DND-41 (cell line): ENCODE measurements around the gene SLC36A2.

Experiments
- ATAC-seq: fragments of 200-7000 bp; cut with Tn5 transposase; 3 replicates; pipeline ENCODE4 v1.9.1; 2021; ENCODE audit warnings: low read depth; ENCODE audit not compliant: insufficient read depth
- DNase-seq: peaks from one replicate; pipeline ENCODE4 v3.0.0-alpha.2; 2020
- H2AFZ ChIP-seq: 2 replicates; pipeline ENCODE4 v1.6.0; 2012; ENCODE audit warnings: low read depth, low read length
- H3K27ac ChIP-seq: 2 replicates; pipeline ENCODE4 v1.5.1; 2012; ENCODE audit warnings: low read length, inconsistent platforms
- H3K27me3 ChIP-seq: fragments of 200-600 bp; sonication (generic); 2 replicates; pipeline ENCODE4 v1.6.0; 2012; ENCODE audit warnings: low read length, mild to moderate bottlenecking, inconsistent platforms; ENCODE audit not compliant: insufficient read depth, poor library complexity
- H3K36me3 ChIP-seq: 2 replicates; pipeline ENCODE4 v1.5.1; 2012; ENCODE audit warnings: low read length, inconsistent platforms; ENCODE audit not compliant: insufficient read depth
- H3K4me1 ChIP-seq: 2 replicates; pipeline ENCODE4 v1.5.1; 2012; ENCODE audit warnings: mild to moderate bottlenecking, low read length; ENCODE audit not compliant: insufficient read depth
- H3K4me2 ChIP-seq: 2 replicates; pipeline ENCODE4 v1.6.0; 2012; ENCODE audit warnings: mild to moderate bottlenecking, moderate library complexity, low read length, inconsistent platforms; ENCODE audit not compliant: insufficient read depth
- H3K4me3 ChIP-seq, 2 experiments: fragments of 200-600 bp in 1 of 2; shearing (Covaris generic) in 1 of 2; 2 replicates each; pipeline ENCODE4 v1.5.1; 2012 to 2016; ENCODE audit warnings: inconsistent platforms in 2 of 2, low read length in 2 of 2, mild to moderate bottlenecking in 2 of 2, low read depth in 1 of 2, moderate library complexity in 1 of 2
- H3K79me2 ChIP-seq: 2 replicates; pipeline ENCODE4 v1.6.0; 2012; ENCODE audit warnings: low read length, inconsistent platforms; ENCODE audit not compliant: insufficient read depth
- H3K9ac ChIP-seq: 2 replicates; pipeline ENCODE4 v1.6.0; 2012; ENCODE audit warnings: low read depth, mild to moderate bottlenecking, inconsistent platforms, low read length, moderate library complexity
- H3K9me3 ChIP-seq: 2 replicates; pipeline ENCODE4 v1.5.1; 2012; ENCODE audit warnings: low read length, moderate library complexity, mild to moderate bottlenecking, inconsistent platforms; ENCODE audit not compliant: insufficient read depth, severe bottlenecking
- H4K20me1 ChIP-seq: 2 replicates; pipeline ENCODE4 v1.6.0; 2012; ENCODE audit warnings: low read length; ENCODE audit not compliant: insufficient read depth
- EZH2 ChIP-seq: IDR thresholded peaks from 3 replicates; pipeline ENCODE4 v1.6.1; 2012; ENCODE audit warnings: borderline replicate concordance, low read depth, mild to moderate bottlenecking, moderate library complexity, low read length, inconsistent platforms; ENCODE audit not compliant: severe bottlenecking
- TF ChIP-seq, protein P1 (sequence below): IDR thresholded peaks from 2 replicates; pipeline ENCODE4 v1.5.1; 2012; ENCODE audit warnings: borderline replicate concordance, low read length, moderate library complexity, mild to moderate bottlenecking; ENCODE audit not compliant: poor library complexity, severe bottlenecking; ENCODE audit errors: extremely low read depth

SLC36A2 gene

GRCh38 chr5:151303666-151304065, 43.7 kb downstream of the SLC36A2 start, which contains the start of gene SLC36A3:
Gene SLC36A3, minus strand, starts transcription at chr5:151303766. Its CDS starts 412 bp downstream, at chr5:151303354.
- H3K27ac ChIP-seq: no peak within 1 kb of the TSS
- H3K4me3 ChIP-seq: no peak within 1 kb of the TSS
- no peaks in the 10 kb centered on the region for H3K9me3 ChIP-seq
- peaks cover 18% of the 10 kb centered on the region for H3K27me3 ChIP-seq
- no peak within 1 kb of the TSS for H2AFZ ChIP-seq
- no peak for ATAC-seq
- H3K36me3 ChIP-seq: no peaks in the 10 kb centered on the region
- no peak for DNase-seq
- TF ChIP-seq, protein P1, sequence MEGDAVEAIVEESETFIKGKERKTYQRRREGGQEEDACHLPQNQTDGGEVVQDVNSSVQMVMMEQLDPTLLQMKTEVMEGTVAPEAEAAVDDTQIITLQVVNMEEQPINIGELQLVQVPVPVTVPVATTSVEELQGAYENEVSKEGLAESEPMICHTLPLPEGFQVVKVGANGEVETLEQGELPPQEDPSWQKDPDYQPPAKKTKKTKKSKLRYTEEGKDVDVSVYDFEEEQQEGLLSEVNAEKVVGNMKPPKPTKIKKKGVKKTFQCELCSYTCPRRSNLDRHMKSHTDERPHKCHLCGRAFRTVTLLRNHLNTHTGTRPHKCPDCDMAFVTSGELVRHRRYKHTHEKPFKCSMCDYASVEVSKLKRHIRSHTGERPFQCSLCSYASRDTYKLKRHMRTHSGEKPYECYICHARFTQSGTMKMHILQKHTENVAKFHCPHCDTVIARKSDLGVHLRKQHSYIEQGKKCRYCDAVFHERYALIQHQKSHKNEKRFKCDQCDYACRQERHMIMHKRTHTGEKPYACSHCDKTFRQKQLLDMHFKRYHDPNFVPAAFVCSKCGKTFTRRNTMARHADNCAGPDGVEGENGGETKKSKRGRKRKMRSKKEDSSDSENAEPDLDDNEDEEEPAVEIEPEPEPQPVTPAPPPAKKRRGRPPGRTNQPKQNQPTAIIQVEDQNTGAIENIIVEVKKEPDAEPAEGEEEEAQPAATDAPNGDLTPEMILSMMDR: no peak
- no peak for TF ChIP-seq EZH2
- H3K9ac ChIP-seq: no peak within 1 kb of the TSS
- no peaks in the 10 kb centered on the region for H3K4me1 ChIP-seq
- H3K4me2 ChIP-seq: no peak within 1 kb of the TSS
- no peaks in the 10 kb centered on the region for H3K79me2 ChIP-seq
- no peaks in the 10 kb centered on the region for H4K20me1 ChIP-seq

DNA sequence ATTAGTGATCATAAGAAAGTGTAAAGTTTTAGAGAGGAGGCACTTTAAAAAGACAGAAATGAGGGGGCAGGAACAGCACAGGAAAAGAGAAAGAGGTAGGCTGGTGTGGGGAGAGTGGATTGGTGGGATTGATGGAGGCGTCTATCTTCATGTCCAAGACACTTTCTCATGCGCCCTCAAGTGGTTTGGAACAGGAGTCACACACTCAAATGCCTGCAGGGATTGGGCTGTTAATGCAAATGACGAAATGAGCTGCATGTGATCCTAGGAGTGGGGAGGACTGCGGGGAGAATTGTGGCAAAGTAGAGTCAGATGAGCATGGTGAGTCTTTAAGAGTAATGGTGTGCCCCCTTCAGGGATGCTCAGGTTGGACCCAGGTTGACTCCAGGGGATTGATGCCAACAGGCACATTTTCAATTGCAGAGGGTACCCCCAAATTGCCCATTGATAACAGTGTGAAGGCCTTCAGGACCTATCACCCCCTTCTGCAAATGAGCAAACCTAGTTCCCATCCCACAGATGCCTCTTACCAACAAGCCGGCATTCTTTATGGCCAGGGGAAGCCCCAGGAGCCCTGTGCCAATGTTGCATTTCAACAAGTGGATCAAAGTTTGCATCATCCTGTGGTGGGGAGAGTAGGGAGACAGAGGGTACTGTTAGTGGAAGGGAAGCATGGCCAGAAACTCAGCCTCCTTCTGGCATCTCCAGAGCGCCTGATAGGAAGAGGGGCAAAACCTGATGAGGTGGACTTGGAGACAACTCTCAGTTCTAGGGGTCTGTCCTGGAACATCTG, 49.1 kb downstream of the SLC36A2 start:
- Histone ChIP-seq H3K4me3 (no peak overlapping the region), H3K4me1 (no peaks in the 10 kb centered on the region), H3K9ac (no peak overlapping the region), H3K79me2 (no peaks in the 10 kb centered on the region), H3K27ac (no peak overlapping the region), H3K27me3 (peaks cover 15% of the 10 kb centered on the region), H3K4me2 (no peak overlapping the region), H4K20me1 (no peaks in the 10 kb centered on the region), H3K9me3 (no peaks in the 10 kb centered on the region), H3K36me3 (no peaks in the 10 kb centered on the region), H2AFZ (no peak overlapping the region)
- ATAC-seq (peak; percentile 85), DNase-seq (peak; percentile 39)
- TF ChIP-seq, protein P1: peak; percentile 62
- no peak for TF ChIP-seq EZH2

DNA sequence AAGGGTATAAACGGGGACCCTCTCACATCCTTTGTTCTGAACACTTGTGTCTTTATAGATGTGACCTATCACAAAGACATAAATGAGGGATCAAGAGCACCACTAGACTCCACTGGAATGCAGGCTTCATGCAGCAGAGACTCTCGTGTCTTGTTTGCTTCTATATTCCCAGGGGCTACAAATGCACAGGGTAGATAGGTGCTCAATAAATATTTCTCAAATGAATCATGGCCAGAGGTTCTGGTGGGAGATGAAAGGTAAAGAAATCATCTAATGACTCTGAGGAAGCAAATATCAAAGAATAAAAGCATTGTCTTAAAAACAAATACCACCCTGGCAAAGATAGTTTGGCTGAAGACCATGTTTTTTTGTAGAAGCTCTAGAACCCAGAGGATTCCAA, 50.4 kb downstream of the SLC36A2 start:
- DNase-seq (no peak), ATAC-seq (no peak)
- H2AFZ ChIP-seq: no peak overlapping the region
- TF ChIP-seq, protein P1: no peak
- TF ChIP-seq EZH2: no peak
- no peak overlapping the region for H3K27ac ChIP-seq
- no peak overlapping the region for H3K9ac ChIP-seq
- no peaks in the 10 kb centered on the region for H3K36me3 ChIP-seq
- no peaks in the 10 kb centered on the region for H3K4me1 ChIP-seq
- no peak overlapping the region for H3K4me3 ChIP-seq
- H3K27me3 ChIP-seq: peaks cover 10% of the 10 kb centered on the region
- H3K9me3 ChIP-seq: no peaks in the 10 kb centered on the region
- no peak overlapping the region for H3K4me2 ChIP-seq
- H3K79me2 ChIP-seq: no peaks in the 10 kb centered on the region
- no peaks in the 10 kb centered on the region for H4K20me1 ChIP-seq

- no peak for TF ChIP-seq EZH2
- no peak for ATAC-seq
- Histone ChIP-seq H3K4me1 (no peaks in the 10 kb centered on the region), H3K36me3 (no peaks in the 10 kb centered on the region), H3K27me3 (peaks cover 10% of the 10 kb centered on the region), H3K9ac (no peak overlapping the region), H4K20me1 (no peaks in the 10 kb centered on the region), H3K27ac (no peak overlapping the region), H3K4me3 (no peak overlapping the region), H2AFZ (no peak overlapping the region), H3K4me2 (no peak overlapping the region), H3K9me3 (no peaks in the 10 kb centered on the region), H3K79me2 (no peaks in the 10 kb centered on the region)
- no peak for DNase-seq
Measured at GRCh38 chr5:151296478-151296830, 50.9 kb downstream of the SLC36A2 start.
